Measurements from ENCODE around the gene FNIP2.
"Not testable (repeated sequence)": the region's sequence is repeated elsewhere in the genome, so short reads cannot be mapped to it uniquely, and the experiment has no call there.

GRCh38 chr4:158952221-158952774, 183.5 kb downstream of the FNIP2 start:
- not testable (repeated sequence) for TF ChIP-seq EZH2 (IDR thresholded peaks at IDR 0.05; ENCODE audit: borderline replicate concordance, low read length); CTCF (conservative IDR thresholded peaks at IDR 0.05 in 1 of 2, IDR thresholded peaks at IDR 0.05 in 1 of 2; ENCODE audit: extremely low read depth in 1 of 2, insufficient read depth in 1 of 2, low read depth in 1 of 2, low read length in 2 of 2)

All from mammary epithelial cell (primary cell).